NT2/D1 (cell line): Measurements from ENCODE around the gene C12orf75.

Source experiments
- SUZ12 ChIP-seq: IDR thresholded peaks from 2 replicates; pipeline ENCODE4 v1.6.1; 2011; ENCODE audit not compliant: insufficient read length, insufficient read depth; ENCODE audit errors: extremely low read depth
- YY1 ChIP-seq: IDR thresholded peaks from 2 replicates; pipeline ENCODE4 v1.6.1; 2011; ENCODE audit not compliant: insufficient read length, insufficient read depth
- ZNF274 ChIP-seq: IDR thresholded peaks from 2 replicates; pipeline ENCODE4 v1.6.1; 2011; ENCODE audit warnings: mild to moderate bottlenecking, low read depth, low read length

DNA sequence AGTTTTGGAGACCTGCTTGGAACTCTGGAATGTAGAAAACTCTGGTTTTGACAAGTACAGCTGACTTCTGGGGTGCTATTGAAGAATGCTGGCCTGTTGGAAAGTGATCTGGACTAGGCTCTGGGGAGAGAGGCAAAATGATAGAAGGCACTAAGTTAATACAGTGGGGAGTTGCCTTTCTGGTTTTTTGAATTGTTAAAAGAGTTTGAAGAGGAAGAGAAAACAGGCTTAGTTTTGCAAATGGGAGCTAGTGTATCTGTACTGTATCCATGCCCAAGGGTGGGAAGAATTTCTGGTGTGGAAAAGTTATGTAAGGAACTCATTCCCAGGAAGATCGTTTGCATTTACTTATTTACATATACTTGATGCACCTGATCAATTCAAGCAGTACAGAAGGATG, 43.8 kb downstream of the C12orf75 start:
- TF ChIP-seq YY1 (no peak), ZNF274 (no peak), SUZ12 (no peak)
